ENCODE results near the gene FOXG1. TPM values are rescaled to one million over a fixed set of nuclear protein-coding genes. Genes with fewer than 3 reads are reported as not detected.

The FOXG1 gene
- total RNA-seq, 1 donor from 2014 or later, result 75.5 TPM

- DNase-seq, result peak; percentile 53
Measured at GRCh38 chr14:28761438-28762291, 4.9 kb upstream of the FOXG1 start.

GRCh38 chr14:28762303-28762954 lies 4.2 kb upstream of the FOXG1 start:
- no peak for DNase-seq

- DNase-seq, result no peak
Measured at GRCh38 chr14:28762955-28763326, 3.6 kb upstream of the FOXG1 start.

DNA sequence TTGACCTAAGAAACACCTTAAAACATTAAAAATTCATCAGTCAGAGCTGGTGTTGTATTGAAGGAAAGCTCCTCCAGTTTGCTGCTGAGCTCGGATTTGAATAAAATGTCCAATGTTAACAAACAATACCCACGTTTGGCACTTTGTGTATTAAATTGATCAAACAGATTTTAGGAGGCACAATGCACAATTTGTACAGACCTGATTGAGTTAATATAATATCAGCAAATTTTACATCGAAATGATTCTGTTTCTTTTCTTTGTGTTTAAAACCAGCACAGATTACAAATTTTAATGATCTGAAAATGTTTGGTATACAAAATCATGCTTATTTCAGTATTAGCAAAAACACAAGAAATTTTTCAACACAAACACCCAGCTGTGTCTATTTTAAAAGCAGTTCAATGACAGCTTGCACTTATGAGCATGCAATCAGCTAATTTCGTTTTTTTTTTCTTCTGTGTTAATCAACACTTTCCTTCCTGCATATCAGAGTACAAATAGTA lies 2.8 kb upstream of the FOXG1 start:
- DNase-seq, result no peak

DNA sequence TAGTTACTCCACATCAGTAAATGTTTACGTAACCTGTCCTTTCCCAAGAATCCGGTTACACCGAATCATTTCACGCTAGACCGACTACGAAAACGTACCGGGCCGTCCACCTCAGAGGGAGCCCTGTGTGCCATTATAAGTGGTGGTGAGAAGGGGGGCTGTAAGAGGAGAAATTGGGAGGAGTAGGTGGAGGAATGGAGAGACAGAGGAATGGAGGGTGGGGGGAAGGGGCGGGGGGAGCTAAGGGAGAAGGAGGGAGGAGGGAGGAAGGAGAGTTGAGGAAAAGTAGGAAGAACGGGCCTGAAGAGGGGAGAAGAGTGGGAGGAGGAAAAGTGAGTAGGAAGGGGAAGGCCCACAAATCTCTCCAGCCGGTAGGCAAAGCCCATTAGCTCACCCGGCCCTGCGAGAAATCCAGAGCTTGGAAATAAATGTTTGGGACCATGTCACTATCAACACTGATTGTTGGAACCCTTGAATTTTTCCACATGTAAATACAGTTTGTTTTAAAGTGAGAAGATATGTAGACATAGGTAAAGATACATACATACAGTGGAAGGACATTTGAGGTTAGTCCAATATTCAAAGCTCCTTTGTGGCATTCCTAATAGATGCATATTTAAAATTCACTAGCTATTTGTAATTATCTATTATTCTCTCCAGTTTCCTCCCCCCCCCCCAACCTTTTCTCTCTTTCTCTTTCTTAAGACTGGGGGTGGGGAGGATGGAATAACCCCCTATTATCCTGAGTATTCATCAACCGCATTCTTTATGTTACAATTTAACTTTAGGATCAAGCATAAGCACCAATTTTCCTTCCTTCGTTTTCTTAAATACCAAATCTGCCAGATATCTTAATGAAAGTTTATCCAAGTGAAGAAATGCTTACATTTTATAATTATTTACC lies 2.1 kb upstream of the FOXG1 start:
- DNase-seq, result no peak

DNA sequence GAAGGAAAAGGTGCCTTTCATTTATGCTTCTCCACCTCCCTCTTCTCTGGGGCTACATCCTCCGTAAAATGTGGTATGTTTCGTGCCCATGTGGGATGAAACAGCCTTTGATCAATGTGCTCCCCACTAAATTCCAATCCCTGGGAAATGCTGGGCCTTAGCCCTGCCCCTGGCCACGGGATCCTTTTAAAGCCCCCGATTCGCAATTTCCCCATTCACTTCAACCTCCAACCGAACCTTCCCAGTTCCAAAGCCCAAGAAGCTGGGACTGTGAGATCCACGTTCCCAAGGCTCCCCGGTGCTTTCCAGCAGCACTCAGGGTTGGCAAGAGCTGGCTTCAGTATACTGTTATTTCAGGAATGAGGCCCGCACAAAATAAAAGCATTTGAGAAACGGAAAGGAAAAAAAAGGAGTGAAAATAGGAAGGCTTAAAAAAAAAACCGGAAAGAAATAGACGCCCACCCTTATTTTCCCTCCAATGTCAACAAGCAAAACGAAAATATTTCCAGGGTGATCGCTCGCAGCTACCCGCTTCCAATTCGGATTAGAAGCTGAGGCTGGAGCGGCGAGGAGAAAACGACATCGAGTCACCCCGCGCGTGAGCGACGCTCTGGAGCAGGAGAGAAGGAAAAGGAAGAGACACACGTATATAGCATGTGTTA lies 1.3 kb upstream of the FOXG1 start:
- DNase-seq, result no peak

DNA sequence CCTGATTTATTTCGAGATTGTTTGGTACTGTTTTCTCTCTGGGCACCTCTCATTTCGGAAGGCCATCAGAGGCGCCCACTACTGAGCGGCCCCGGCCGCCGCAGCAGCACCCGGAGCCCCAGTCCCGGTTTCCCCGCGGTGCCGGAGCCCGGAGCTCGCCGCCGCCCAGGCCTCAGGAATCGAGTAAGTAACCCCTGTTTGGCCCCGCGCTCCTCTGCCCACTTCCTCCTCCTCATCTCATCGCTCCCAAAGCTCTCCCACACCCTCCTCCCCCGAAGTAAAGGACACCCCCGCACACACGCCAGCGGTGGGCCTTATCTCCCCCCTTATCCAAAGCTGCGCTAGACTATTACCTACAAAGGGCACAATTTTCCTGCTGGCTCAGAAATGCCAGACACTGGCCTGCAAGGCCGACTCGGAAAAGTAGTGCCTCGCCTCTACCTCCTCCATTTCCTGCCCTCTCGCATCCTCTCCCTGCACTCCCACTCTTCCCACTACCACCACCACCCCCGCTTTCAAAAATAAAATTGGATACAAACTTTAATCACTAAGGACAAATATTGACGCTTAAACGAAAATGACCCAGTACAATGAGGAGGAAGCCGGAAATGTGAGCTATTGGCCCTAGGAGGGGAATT lies 637 bp upstream of the FOXG1 start:
- no peak for DNase-seq

DNA sequence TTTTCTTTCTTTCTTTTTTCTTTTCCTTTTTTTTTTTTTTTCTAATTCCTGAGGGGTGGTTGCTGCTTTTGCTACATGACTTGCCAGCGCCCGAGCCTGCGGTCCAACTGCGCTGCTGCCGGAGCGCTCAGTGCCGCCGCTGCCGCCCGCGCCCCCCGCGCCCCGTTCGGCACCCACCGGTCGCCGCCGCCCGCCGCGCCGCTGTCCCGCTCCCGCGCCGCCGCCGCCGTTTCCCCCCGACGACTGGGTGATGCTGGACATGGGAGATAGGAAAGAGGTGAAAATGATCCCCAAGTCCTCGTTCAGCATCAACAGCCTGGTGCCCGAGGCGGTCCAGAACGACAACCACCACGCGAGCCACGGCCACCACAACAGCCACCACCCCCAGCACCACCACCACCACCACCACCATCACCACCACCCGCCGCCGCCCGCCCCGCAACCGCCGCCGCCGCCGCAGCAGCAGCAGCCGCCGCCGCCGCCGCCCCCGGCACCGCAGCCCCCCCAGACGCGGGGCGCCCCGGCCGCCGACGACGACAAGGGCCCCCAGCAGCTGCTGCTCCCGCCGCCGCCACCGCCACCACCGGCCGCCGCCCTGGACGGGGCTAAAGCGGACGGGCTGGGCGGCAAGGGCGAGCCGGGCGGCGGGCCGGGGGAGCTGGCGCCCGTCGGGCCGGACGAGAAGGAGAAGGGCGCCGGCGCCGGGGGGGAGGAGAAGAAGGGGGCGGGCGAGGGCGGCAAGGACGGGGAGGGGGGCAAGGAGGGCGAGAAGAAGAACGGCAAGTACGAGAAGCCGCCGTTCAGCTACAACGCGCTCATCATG lies 654 bp downstream of the FOXG1 start:
- DNase-seq, result no peak

- no peak for DNase-seq
Measured at GRCh38 chr14:28767853-28768741, 1.5 kb downstream of the FOXG1 start.

DNA sequence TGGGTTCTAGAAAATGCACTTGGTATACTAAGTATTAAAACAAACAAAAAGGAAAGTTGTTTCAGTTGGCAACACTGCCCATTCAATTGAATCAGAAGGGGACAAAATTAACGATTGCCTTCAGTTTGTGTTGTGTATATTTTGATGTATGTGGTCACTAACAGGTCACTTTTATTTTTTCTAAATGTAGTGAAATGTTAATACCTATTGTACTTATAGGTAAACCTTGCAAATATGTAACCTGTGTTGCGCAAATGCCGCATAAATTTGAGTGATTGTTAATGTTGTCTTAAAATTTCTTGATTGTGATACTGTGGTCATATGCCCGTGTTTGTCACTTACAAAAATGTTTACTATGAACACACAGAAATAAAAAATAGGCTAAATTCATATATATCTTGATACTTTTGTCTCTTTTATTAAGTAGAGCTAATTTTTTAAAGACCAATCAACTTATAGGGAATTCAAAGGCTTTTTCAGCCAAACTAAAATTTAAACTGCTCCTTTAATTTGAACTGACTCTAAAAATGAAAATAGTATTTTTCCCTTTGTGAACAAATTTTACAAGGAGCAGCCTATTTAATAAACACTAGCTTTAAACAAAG lies 2.8 kb downstream of the FOXG1 start:
- DNase-seq, result no peak

DNA sequence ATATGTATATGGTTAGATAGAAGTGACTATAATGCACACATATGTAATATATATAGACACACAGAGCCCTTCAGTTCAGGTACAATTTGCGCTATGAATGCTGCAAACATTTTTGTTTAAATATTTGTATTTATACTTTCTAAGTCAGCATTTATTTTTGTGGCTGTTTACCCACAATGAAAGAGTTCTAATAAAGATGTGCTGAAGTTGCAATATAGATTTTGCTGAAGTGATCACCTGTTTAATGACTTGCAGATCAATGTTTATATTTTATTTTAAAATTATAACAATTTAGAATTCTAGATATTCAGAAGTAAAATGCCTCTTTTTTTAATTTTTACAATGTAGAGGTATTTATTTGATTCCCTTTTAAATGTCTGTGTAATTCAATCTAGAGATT lies 3.5 kb downstream of the FOXG1 start:
- no peak for DNase-seq

- no peak for DNase-seq
Measured at GRCh38 chr14:28770630-28771029, 4.0 kb downstream of the FOXG1 start.

DNA sequence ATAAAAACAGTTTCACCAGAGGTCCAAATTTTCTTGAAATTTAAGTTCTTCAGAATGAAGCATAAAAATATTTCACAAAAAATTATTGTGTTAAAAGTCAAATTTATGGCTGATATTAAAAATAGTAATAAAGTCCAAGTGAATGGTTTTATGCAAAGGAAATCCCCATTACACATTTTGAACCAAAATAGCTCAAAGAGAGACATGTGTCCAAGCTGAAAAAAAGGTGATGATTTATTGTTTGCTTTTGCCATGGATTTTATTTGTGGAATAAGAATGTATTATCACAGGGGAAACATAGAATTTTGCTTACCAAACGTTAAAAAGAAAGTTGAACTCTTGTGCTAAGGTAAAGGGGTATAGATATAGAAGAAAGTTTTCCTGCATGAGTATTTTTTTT lies 4.6 kb downstream of the FOXG1 start:
- no peak for DNase-seq

GRCh38 chr14:28772613-28773012 lies 6.0 kb downstream of the FOXG1 start:
- no peak for DNase-seq

DNA sequence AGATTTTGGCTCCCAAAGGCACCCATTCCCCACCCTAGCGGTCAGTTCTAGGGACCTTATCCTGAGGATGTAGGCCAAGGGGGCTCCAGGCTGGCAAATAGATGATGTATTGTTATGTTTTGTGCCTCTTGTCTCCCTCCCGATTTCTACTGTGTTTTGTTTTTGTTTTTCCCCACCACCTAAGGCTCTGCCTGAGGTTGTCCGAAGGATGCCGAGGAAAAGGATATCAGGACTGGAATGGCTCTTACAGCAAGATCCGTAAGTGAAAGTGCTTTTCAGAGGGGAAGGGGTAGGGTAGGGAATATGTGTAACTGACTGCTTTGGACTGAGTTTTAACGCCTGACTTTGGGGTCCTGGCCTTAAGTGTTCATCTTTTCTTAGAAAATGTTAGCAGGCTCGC lies 6.6 kb downstream of the FOXG1 start:
- no peak for DNase-seq

DNA sequence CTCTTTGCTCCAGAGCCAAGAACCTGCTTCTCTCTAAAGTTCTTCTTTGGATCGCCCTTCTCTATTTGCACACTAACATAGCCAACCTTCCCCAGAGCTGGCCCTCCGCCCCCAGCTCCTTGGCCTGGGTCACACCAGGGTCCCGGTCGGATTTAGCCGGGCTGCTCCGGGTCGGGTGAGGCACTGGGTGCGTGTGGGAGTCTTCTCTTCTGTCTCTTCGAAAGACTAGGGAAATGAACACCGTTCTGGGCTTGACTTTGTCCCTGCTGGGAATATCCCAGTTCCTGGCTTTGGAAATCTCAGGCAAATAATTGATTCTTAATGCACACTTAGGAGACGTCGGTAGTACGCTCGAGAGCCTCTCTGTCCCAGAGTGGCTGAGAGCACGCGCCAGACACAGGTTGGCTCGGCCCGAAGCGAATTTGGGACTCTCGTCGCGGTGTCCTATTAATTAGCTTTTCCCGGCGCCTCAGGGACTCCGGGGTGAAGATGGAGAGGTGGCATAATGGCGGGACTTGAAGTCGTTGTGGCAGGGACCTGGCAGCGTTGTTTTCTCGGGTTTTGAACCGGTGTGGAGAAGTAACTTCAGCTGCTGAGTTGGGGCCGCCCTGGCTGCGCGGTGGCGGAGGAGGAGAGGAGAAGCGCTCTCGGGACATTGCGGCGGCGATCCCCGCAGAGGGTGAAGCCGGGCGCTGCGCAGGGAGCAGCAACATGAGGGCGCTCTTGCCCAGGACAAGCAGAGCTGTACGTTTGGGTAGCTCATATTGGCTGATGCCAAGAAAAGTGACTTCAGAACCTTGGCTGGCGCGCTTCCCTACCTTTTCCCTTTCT lies 7.5 kb downstream of the FOXG1 start:
- peak; percentile 80 for DNase-seq

DNA sequence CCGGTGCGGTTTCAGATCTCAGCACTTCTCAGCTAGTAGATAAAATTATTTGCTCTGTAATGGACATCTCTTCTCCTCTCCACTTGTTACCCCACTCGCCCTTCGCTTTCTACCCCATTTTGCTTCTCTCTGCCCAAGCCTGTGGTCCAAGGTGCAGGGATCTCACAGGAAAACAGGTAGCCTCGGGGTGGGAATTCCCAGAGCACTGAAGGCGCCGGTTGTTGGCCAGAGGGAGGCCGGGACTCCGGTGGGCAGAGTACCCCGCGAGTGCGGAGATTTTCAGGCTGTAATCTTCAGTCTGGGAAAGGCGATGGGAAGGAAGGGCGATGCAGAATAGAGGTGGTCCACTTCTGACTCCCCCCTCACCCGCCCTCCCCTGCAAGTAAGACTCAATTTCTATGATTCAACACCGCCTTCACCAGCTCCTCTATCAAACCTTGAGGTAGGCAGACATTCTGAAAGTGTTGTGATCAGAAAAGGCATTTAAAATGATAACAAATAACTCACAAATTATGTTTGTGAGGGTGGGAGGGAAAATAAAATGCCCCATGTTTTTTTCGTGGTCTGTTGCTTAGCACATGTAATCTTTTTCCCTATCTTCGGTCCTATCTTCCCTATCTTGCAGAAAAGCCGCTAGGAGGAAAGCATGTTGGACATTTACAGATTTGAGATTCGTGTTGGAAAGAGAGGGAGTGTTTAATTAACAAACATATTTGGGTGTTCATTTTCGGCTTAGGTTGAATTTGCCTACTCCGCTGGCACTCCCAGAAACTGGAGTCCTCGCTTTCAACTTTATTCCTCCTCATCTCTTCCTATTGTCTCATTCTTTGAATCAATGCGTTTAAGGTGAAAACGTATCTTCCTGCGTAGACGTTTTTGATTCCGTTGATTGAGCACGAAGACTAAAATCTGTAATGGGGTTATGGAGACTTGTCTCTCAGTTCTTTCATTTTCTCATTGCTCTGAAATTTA lies 8.5 kb downstream of the FOXG1 start:
- no peak for DNase-seq

Data from occipital lobe (tissue), 2 donors.